CD8-positive, alpha-beta memory T cell (primary cell): ENCODE results near the gene PAX2. TPM values are rescaled to one million over a fixed set of nuclear protein-coding genes. Genes with fewer than 3 reads are reported as not detected.

ENCODE experiments used
- CTCF ChIA-PET: fragments of 350-600 bp; sonication (Branson Sonifier 250); formaldehyde crosslinking; loops from one replicate; lab custom pipeline; 2021; ENCODE audit warnings: antibody characterized with exemption; lab: Charles Lee
- POLR2A ChIA-PET: fragments of 350-600 bp; sonication (Branson Sonifier 250); formaldehyde crosslinking; loops from one replicate; lab custom pipeline; 2021; ENCODE audit warnings: antibody characterized with exemption; lab: Charles Lee
- DNase-seq, 5 donors: peaks; one replicate each; pipeline versions ENCODE4 v3.0.0 to v3.0.0-alpha.2; 2020 to 2022; ENCODE audit warnings: mixed read lengths in 1 of 5
- H3K27ac ChIP-seq: one replicate; pipeline ENCODE4 v1.7.0; 2013; ENCODE audit warnings: low read depth, mild to moderate bottlenecking, low read length, moderate library complexity
- H3K27me3 ChIP-seq: 2 replicates; pipeline ENCODE4 v1.7.0; 2013; ENCODE audit warnings: low read length, mild to moderate bottlenecking; ENCODE audit not compliant: insufficient read depth, poor library complexity, severe bottlenecking
- H3K36me3 ChIP-seq: 2 replicates; pipeline ENCODE4 v1.7.0; 2013; ENCODE audit warnings: mild to moderate bottlenecking, low read length, moderate library complexity; ENCODE audit not compliant: insufficient read depth
- H3K4me1 ChIP-seq: 2 replicates; pipeline ENCODE4 v1.7.0; 2013; ENCODE audit warnings: mild to moderate bottlenecking, low read length, moderate library complexity; ENCODE audit not compliant: insufficient read depth
- H3K4me3 ChIP-seq: 2 replicates; pipeline ENCODE4 v1.7.0; 2013; ENCODE audit warnings: mild to moderate bottlenecking, low read length
- H3K9me3 ChIP-seq: 2 replicates; pipeline ENCODE4 v1.7.0; 2013; ENCODE audit warnings: mild to moderate bottlenecking, low read length
- H3K27ac Mint-ChIP-seq, 8 donors: one replicate each; pipeline ENCODE4 v1.8.0; 2020 to 2021; ENCODE audit warnings: mixed read lengths in 8 of 8, mild to moderate bottlenecking in 6 of 8, inconsistent platforms in 3 of 8, moderate library complexity in 3 of 8
- H3K27me3 Mint-ChIP-seq, 2 donors: one replicate each; pipeline ENCODE4 v1.8.0; 2020 to 2021; ENCODE audit warnings: mixed read lengths in 2 of 2, mild to moderate bottlenecking in 1 of 2, moderate library complexity in 1 of 2
- H3K36me3 Mint-ChIP-seq, 3 donors: one replicate each; pipeline ENCODE4 v1.8.0; 2020 to 2021; ENCODE audit warnings: mixed read lengths in 3 of 3, inconsistent platforms in 1 of 3, mild to moderate bottlenecking in 1 of 3
- H3K4me1 Mint-ChIP-seq, 3 donors: one replicate each; pipeline ENCODE4 v1.8.0; 2020 to 2021; ENCODE audit warnings: mixed read lengths in 3 of 3, inconsistent platforms in 1 of 3, mild to moderate bottlenecking in 1 of 3
- H3K4me3 Mint-ChIP-seq, 7 donors: one replicate each; pipeline ENCODE4 v1.8.0; 2020 to 2021; ENCODE audit warnings: mixed read lengths in 7 of 7, mild to moderate bottlenecking in 6 of 7, moderate library complexity in 4 of 7, inconsistent platforms in 2 of 7
- H3K9me3 Mint-ChIP-seq, 5 donors: one replicate each; pipeline ENCODE4 v1.8.0; 2020 to 2022; ENCODE audit warnings: mixed read lengths in 5 of 5, mild to moderate bottlenecking in 3 of 5, moderate library complexity in 2 of 5, inconsistent platforms in 1 of 5
- polyA plus RNA-seq: library from polyadenylated mRNA; unstranded; fragments of 300-500 nt; fragmentation: Illumina TruSeq; gene quantifications from one replicate; pipeline ENCODE4 v1.2.3, GENCODE V29; 2021
- total RNA-seq, 2 experiments: library from RNA; stranded (reverse); gene quantifications; one replicate each; pipeline ENCODE4 v1.2.3, GENCODE V29; 2021

PAX2 gene
- total and polyA plus RNA-seq, 3 experiments from 2014 or later = 0.04 TPM; not detected in 2

DNA sequence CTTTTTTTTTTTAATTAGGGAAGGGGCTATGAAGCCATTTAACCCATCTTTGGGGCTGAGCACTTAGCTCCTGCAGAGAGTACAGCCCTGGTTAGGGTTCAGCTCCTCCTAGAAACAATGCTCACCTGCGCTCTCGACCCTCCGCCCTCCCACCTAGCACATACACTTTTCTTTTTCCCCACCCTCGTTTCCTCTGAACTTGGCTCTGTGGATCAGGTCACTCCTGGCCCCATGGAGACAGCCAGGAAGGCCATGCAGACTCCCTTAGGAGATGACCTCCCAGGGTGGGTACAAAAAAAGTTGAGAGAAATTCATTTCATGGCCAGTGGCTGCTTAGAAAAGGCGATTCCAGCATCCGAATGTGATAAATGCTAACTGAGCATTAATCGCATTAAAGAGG lies 15.8 kb downstream of the PAX2 start:
- DNase-seq = no peak
- H3K36me3 Mint-ChIP-seq = no peaks in the 10 kb centered on the region
- CTCF ChIA-PET = no interaction called here
- H3K4me3 ChIP-seq = no peak overlapping the region
- peaks cover 23 to 92% of the 10 kb centered on the region in 2 donors for H3K27me3 Mint-ChIP-seq
- H3K4me1 Mint-ChIP-seq = no peaks in the 10 kb centered on the region
- peaks cover 9% of the 10 kb centered on the region for H3K27me3 ChIP-seq
- no peaks in the 10 kb centered on the region for H3K9me3 ChIP-seq
- POLR2A ChIA-PET = no interaction called here
- no peak overlapping the region for H3K27ac Mint-ChIP-seq
- H3K9me3 Mint-ChIP-seq = no peaks in the 10 kb centered on the region
- no peak overlapping the region for H3K4me3 Mint-ChIP-seq
- H3K36me3 ChIP-seq = no peaks in the 10 kb centered on the region
- no peak overlapping the region for H3K27ac ChIP-seq
- H3K4me1 ChIP-seq = no peaks in the 10 kb centered on the region

DNA sequence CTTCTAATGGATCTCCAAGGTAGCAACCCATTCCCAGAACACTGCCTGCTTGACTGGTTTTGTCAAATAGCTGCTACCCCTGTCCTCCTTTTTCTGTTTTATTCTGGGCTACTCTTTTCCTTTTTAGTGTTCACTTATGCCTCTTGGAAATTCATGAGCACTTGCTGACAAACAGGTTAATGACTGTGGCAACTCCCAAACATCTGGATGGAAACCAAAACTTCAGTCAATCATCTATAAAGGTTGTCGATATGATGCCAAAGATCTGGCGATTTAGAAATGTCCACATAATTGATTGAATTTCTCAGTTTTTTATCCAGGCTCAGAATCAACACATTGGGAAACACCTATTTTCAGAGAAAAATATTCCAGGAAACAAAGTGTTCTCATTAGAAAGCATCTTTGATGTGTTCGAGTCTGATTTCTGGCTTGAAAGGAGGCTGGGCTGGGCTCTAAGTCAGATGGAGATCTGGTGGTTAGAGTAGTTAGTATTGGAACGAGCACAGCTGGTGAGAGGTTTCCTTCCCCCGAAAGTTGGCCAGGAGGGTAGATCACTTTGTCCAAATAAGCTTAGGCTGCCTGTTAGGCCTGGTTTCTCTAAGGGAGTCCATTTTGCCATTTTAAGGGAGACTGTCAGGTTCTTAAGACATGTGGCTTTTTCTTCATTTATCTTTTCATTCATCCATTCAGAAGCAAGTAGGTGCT lies 17.8 kb downstream of the PAX2 start:
- CTCF ChIA-PET = no interaction called here
- H3K27me3 ChIP-seq = no peaks in the 10 kb centered on the region
- H3K4me3 ChIP-seq = no peak overlapping the region
- no peaks in the 10 kb centered on the region for H3K36me3 ChIP-seq
- H3K27ac ChIP-seq = no peak overlapping the region
- no peaks in the 10 kb centered on the region for H3K36me3 Mint-ChIP-seq
- POLR2A ChIA-PET = no interaction called here
- H3K27me3 Mint-ChIP-seq = peaks cover 16 to 90% of the 10 kb centered on the region in 2 donors
- H3K27ac Mint-ChIP-seq = no peak overlapping the region
- H3K9me3 Mint-ChIP-seq = no peaks in the 10 kb centered on the region
- no peaks in the 10 kb centered on the region for H3K4me1 ChIP-seq
- no peak overlapping the region for H3K4me3 Mint-ChIP-seq
- DNase-seq = no peak
- H3K4me1 Mint-ChIP-seq = no peaks in the 10 kb centered on the region
- H3K9me3 ChIP-seq = no peaks in the 10 kb centered on the region

DNA sequence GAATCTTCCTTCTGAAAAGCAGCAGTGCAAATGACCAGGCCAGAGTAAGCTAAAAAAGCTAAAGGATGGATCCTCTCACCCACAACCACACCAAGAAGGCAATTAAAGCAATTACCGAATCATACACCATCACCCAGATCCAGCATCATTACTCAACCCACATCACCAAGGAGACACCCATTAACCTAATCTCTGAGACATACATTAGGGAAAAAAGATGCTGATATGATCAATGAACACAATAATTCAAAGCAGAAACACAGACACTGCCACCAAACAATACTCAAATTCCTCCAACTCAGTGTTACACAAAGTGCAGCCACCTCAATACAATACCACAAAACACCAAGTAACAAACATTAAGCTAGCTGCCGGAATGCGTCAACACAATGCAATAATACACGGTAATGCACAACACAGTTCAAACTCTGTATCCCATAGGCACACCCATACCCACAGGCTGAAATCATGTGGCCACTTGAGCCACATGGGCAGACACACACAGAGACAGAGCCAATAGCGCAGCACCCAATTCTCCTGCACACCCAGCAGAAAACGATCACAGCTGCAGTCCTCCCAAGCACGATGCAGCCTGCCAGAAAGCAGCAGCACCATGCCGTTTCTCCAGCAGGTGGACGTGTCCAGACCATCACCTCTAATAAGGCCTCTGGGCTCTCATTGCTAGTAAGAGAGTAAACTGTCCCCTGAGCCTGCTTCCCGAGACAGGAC lies 21.5 kb downstream of the PAX2 start:
- H3K9me3 ChIP-seq = no peaks in the 10 kb centered on the region
- CTCF ChIA-PET = no interaction called here
- POLR2A ChIA-PET = no interaction called here
- no peak overlapping the region for H3K4me3 ChIP-seq
- no peaks in the 10 kb centered on the region for H3K4me1 ChIP-seq
- Mint-ChIP-seq H3K27ac (no peak overlapping the region), H3K36me3 (no peaks in the 10 kb centered on the region), H3K9me3 (no peaks in the 10 kb centered on the region), H3K4me1 (no peaks in the 10 kb centered on the region), H3K4me3 (no peak overlapping the region), H3K27me3 (peaks cover 9 to 67% of the 10 kb centered on the region in 2 donors)
- no peak overlapping the region for H3K27ac ChIP-seq
- DNase-seq = no peak
- no peaks in the 10 kb centered on the region for H3K36me3 ChIP-seq
- H3K27me3 ChIP-seq = no peaks in the 10 kb centered on the region

GRCh38 chr10:100767422-100767775 lies 22.0 kb downstream of the PAX2 start:
- Mint-ChIP-seq H3K4me3 (no peak overlapping the region), H3K9me3 (no peaks in the 10 kb centered on the region), H3K36me3 (no peaks in the 10 kb centered on the region), H3K27me3 (peaks cover 5 to 61% of the 10 kb centered on the region in 2 donors), H3K27ac (no peak overlapping the region), H3K4me1 (no peaks in the 10 kb centered on the region)
- H3K4me3 ChIP-seq = no peak overlapping the region
- CTCF ChIA-PET = no interaction called here
- DNase-seq = no peak
- H3K36me3 ChIP-seq = no peaks in the 10 kb centered on the region
- H3K4me1 ChIP-seq = no peaks in the 10 kb centered on the region
- no peak overlapping the region for H3K27ac ChIP-seq
- H3K27me3 ChIP-seq = no peaks in the 10 kb centered on the region
- POLR2A ChIA-PET = no interaction called here
- H3K9me3 ChIP-seq = no peaks in the 10 kb centered on the region

DNA sequence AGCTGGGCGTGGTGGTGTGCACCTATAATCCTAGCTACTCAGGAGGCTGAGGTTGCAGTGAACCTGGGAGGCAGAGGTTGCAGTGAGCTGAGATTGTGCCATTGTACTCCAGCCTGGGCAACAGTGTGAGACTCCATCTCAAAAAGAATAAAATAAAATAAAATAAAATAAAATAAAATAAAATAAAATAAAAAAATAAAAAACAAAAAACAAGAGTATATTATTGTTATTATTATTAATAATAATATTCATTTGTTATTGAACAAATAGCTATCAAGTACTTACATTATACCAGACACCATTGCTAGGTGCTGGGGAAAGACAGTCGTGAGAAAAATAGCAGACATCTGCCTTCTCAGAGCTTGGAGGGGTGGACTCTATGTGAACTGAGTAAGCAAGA lies 24.1 kb downstream of the PAX2 start:
- CTCF ChIA-PET = interaction anchor here (1.0 kb wide), 1 partner anchor 15 kb away, joined by 3 read pairs; no protein-coding TSS in a partner anchor

DNA sequence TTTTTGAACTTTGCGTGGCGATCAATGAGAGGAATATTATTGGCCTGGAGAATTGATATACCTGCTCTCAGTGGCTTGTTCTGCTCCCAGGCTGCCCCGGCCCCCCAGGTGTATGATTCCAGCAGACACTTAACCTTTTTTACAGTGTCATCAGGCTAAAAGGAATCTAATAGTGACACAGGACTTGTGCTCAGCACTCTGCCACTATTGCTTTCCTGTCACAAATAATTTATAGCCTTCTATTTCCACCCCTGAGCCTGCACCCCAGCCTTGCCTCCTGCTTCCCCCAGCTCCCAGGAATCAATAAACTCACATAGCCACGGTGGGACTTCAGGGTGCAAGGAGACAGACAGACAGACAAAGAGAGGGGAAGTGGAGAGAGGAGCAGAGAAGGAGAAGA lies 28.3 kb downstream of the PAX2 start:
- Histone ChIP-seq H3K27ac (no peak overlapping the region), H3K27me3 (peaks cover 4% of the 10 kb centered on the region), H3K4me3 (no peak overlapping the region), H3K9me3 (no peaks in the 10 kb centered on the region), H3K36me3 (no peaks in the 10 kb centered on the region), H3K4me1 (no peaks in the 10 kb centered on the region)
- no peaks in the 10 kb centered on the region for H3K4me1 Mint-ChIP-seq
- CTCF ChIA-PET = no interaction called here
- no peaks in the 10 kb centered on the region for H3K9me3 Mint-ChIP-seq
- no peak for DNase-seq
- peak overlapping the region in 1 of 8 donors; percentile 8 for H3K27ac Mint-ChIP-seq
- H3K4me3 Mint-ChIP-seq = no peak overlapping the region
- no peaks in the 10 kb centered on the region for H3K36me3 Mint-ChIP-seq
- H3K27me3 Mint-ChIP-seq = peaks cover 17 to 45% of the 10 kb centered on the region in 2 donors
- POLR2A ChIA-PET = no interaction called here

More for the DNA sequence above, 24.1 kb downstream of the PAX2 start:
- H3K36me3 ChIP-seq = no peaks in the 10 kb centered on the region
- no peaks in the 10 kb centered on the region for H3K4me1 ChIP-seq
- Mint-ChIP-seq H3K4me3 (no peak overlapping the region), H3K9me3 (no peaks in the 10 kb centered on the region), H3K4me1 (no peaks in the 10 kb centered on the region), H3K27me3 (peaks cover 8 to 52% of the 10 kb centered on the region in 2 donors), H3K36me3 (no peaks in the 10 kb centered on the region), H3K27ac (no peak overlapping the region)
- H3K27ac ChIP-seq = no peak overlapping the region
- POLR2A ChIA-PET = no interaction called here
- H3K27me3 ChIP-seq = no peaks in the 10 kb centered on the region
- DNase-seq = no peak
- H3K4me3 ChIP-seq = no peak overlapping the region
- no peaks in the 10 kb centered on the region for H3K9me3 ChIP-seq

GRCh38 chr10:100774223-100774622 lies 28.8 kb downstream of the PAX2 start:
- Mint-ChIP-seq H3K27ac (no peak overlapping the region), H3K4me3 (no peak overlapping the region), H3K9me3 (no peaks in the 10 kb centered on the region), H3K36me3 (no peaks in the 10 kb centered on the region), H3K27me3 (peaks cover 22 to 46% of the 10 kb centered on the region in 2 donors), H3K4me1 (no peaks in the 10 kb centered on the region)
- DNase-seq = no peak
- Histone ChIP-seq H3K4me1 (no peaks in the 10 kb centered on the region), H3K36me3 (no peaks in the 10 kb centered on the region), H3K9me3 (no peaks in the 10 kb centered on the region), H3K27me3 (peaks cover 4% of the 10 kb centered on the region), H3K4me3 (no peak overlapping the region), H3K27ac (no peak overlapping the region)
- CTCF ChIA-PET = no interaction called here
- POLR2A ChIA-PET = no interaction called here

DNA sequence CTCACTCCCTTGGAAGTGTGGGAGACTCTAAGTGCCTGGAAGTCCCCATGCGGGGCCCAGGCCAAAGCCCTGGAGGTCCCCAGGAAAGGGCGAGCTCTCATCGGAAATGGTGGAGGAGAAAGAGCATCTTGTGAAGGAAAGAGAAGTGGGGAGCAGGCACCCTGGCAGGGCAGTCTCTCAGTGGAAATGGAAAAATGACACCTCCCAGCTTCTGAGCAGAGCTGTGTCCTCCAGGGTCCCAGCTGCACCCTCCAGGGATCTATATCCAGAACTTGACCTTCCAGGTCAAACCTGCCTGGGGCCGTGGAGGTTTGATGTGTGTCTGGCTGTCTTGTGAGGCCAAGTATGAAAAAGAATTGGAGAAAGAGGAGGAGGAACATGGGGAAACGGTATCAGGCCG lies 29.5 kb downstream of the PAX2 start:
- ChIA-PET POLR2A (no interaction called here), CTCF (no interaction called here)
- H3K36me3 Mint-ChIP-seq = no peaks in the 10 kb centered on the region
- no peaks in the 10 kb centered on the region for H3K4me1 ChIP-seq
- no peaks in the 10 kb centered on the region for H3K36me3 ChIP-seq
- H3K27me3 ChIP-seq = peaks cover 4% of the 10 kb centered on the region
- no peak overlapping the region for H3K27ac ChIP-seq
- no peaks in the 10 kb centered on the region for H3K9me3 Mint-ChIP-seq
- DNase-seq = no peak
- H3K27ac Mint-ChIP-seq = no peak overlapping the region
- H3K4me3 ChIP-seq = no peak overlapping the region
- no peaks in the 10 kb centered on the region for H3K4me1 Mint-ChIP-seq
- H3K4me3 Mint-ChIP-seq = no peak overlapping the region
- no peaks in the 10 kb centered on the region for H3K9me3 ChIP-seq
- H3K27me3 Mint-ChIP-seq = peaks cover 24 to 51% of the 10 kb centered on the region in 2 donors
